Tibial artery (tissue), 4 donors: ENCODE data around the gene KLRB1.
A peak's percentile ranks its signal among the peaks of the same experiment; 100 is the strongest.

ENCODE experiments used
- DNase-seq, 2 donors: peaks; one replicate each; pipeline ENCODE4 v3.0.0-alpha.2; 2019
- H3K27ac ChIP-seq, 2 donors: fragments of 200-600 bp; sonication (generic) in 1 of 2; 1 replicate in 1 of 2; 2 replicates in 1 of 2; pipeline ENCODE4 v1.5.1; 2018 to 2019; ENCODE audit warnings: mild to moderate bottlenecking in 1 of 2
- H3K27me3 ChIP-seq, 2 donors: fragments of 200-600 bp; sonication (generic) in 1 of 2; one replicate each; pipeline versions ENCODE4 v1.5.1 to v1.6.0; 2016 to 2019
- H3K36me3 ChIP-seq, 3 donors: fragments of 200-600 bp; sonication (generic) in 2 of 3; one replicate each; pipeline ENCODE4 v1.5.1; 2016 to 2019; ENCODE audit warnings: mild to moderate bottlenecking in 2 of 3
- H3K4me1 ChIP-seq, 4 donors: fragments of 200-600 bp; sonication (generic) in 2 of 4; 1 replicate in 3 of 4; 2 replicates in 1 of 4; pipeline ENCODE4 v1.5.1; 2016 to 2019
- H3K4me3 ChIP-seq, 2 donors: fragments of 200-600 bp; sonication (generic) in 1 of 2; 1 replicate in 1 of 2; 2 replicates in 1 of 2; pipeline ENCODE4 v1.5.1; 2018 to 2019; ENCODE audit warnings: mild to moderate bottlenecking in 2 of 2
- H3K9me3 ChIP-seq, 3 donors: fragments of 200-600 bp; sonication (generic) in 1 of 3; one replicate each; pipeline ENCODE4 v1.5.1; 2016 to 2019
- CTCF ChIP-seq, 2 experiments: fragments of 200-600 bp in 1 of 2; fragments of 450-650 bp in 1 of 2; IDR thresholded peaks; one replicate each; pipeline ENCODE4 v1.5.1; 2017 to 2019; ENCODE audit warnings: antibody characterized with exemption in 2 of 2, mild to moderate bottlenecking in 1 of 2, moderate library complexity in 1 of 2
- intact Hi-C: fragments of 100-400 bp; cut with DNase I; formaldehyde crosslinking; loops from one replicate; pipeline ENCODE4 v1.15.0; 2023; ENCODE audit warnings: low total_unique reads

Gene KLRB1

GRCh38 chr12:9607716-9608115, at the start of gene KLRB1:
TSS of gene KLRB1 (minus strand) at chr12:9607916. CDS start at chr12:9607839, 77 bp downstream.
- DNase-seq: no peak
- Histone ChIP-seq H3K9me3 (peaks cover 0 to 3% (median 0%) of the 10 kb centered on the region in 3 donors), H3K27me3 (no peaks in the 10 kb centered on the region), H3K36me3 (no peaks in the 10 kb centered on the region), H3K4me1 (no peaks in the 10 kb centered on the region), H3K27ac (no peak within 1 kb of the TSS), H3K4me3 (no peak within 1 kb of the TSS)
- no peak for TF ChIP-seq CTCF (IDR thresholded peaks at IDR 0.05)
- intact Hi-C loops: loop anchor here (5.0 kb wide), 1 partner anchor 185 kb away; no protein-coding TSS in a partner anchor

- H3K4me3 ChIP-seq: no peak overlapping the region
Measured at GRCh38 chr12:9651265-9651729, 43.6 kb upstream of the KLRB1 start.

GRCh38 chr12:9650151-9650576, 42.4 kb upstream of the KLRB1 start:
- Histone ChIP-seq H3K4me3 (peak overlapping the region; percentile 74 to 86), H3K4me1 (peaks cover 0 to 30% (median 14%) of the 10 kb centered on the region in 4 donors), H3K9me3 (no peaks in the 10 kb centered on the region), H3K27me3 (no peaks in the 10 kb centered on the region), H3K36me3 (peaks cover 12 to 16% (median 12%) of the 10 kb centered on the region in 3 donors), H3K27ac (peak overlapping the region; percentile 86 to 89)
- DNase-seq: no peak
- no peak for TF ChIP-seq CTCF (IDR thresholded peaks at IDR 0.05)
- intact Hi-C loops: no loop called here

More at GRCh38 chr12:9651265-9651729, 43.6 kb upstream of the KLRB1 start:
- H3K4me1 ChIP-seq: peaks cover 0 to 30% (median 14%) of the 10 kb centered on the region in 4 donors
- no peaks in the 10 kb centered on the region for H3K27me3 ChIP-seq
- no peaks in the 10 kb centered on the region for H3K9me3 ChIP-seq
- no peak for TF ChIP-seq CTCF (IDR thresholded peaks at IDR 0.05)
- intact Hi-C loops: no loop called here
- H3K36me3 ChIP-seq: peaks cover 19 to 22% (median 20%) of the 10 kb centered on the region in 3 donors
- no peak for DNase-seq
- H3K27ac ChIP-seq: peak overlapping the region; percentile 25 to 89

- Histone ChIP-seq H3K4me3 (peak overlapping the region; percentile 74 to 86), H3K27ac (peak overlapping the region; percentile 86 to 89), H3K4me1 (peaks cover 0 to 30% (median 14%) of the 10 kb centered on the region in 4 donors), H3K27me3 (no peaks in the 10 kb centered on the region), H3K9me3 (no peaks in the 10 kb centered on the region), H3K36me3 (peaks cover 5 to 10% (median 6%) of the 10 kb centered on the region in 3 donors)
- intact Hi-C loops: loop anchor here (10.0 kb wide), 1 partner anchor 585 kb away; no protein-coding TSS in a partner anchor
- TF ChIP-seq CTCF (IDR thresholded peaks at IDR 0.05): no peak
- no peak for DNase-seq
Measured at GRCh38 chr12:9649532-9649940, 41.8 kb upstream of the KLRB1 start.

GRCh38 chr12:9648701-9649531, 41.2 kb upstream of the KLRB1 start:
- Histone ChIP-seq H3K9me3 (no peaks in the 10 kb centered on the region), H3K27ac (peak overlapping the region; percentile 86 to 89), H3K36me3 (peaks cover 0 to 4% (median 2%) of the 10 kb centered on the region in 3 donors), H3K4me1 (peaks cover 0 to 30% (median 14%) of the 10 kb centered on the region in 4 donors), H3K4me3 (peak overlapping the region; percentile 74 to 86), H3K27me3 (no peaks in the 10 kb centered on the region)
- no peak for TF ChIP-seq CTCF (IDR thresholded peaks at IDR 0.05)
- intact Hi-C loops: loop anchor here (10.0 kb wide), 1 partner anchor 584 kb away; no protein-coding TSS in a partner anchor
- DNase-seq: no peak
